ENCODE results near the gene HCAR2.

HCAR2 gene

GRCh38 chr12:122726080-122726558 is 23.0 kb upstream of the HCAR2 start:
- no peaks in the 10 kb centered on the region for H3K79me2 ChIP-seq (ENCODE audit: insufficient read depth, low read length)
- H3K4me1 ChIP-seq (ENCODE audit: insufficient read depth, low read length, poor library complexity, severe bottlenecking) = peaks cover 10% of the 10 kb centered on the region
- no peak overlapping the region for H2AFZ ChIP-seq (ENCODE audit: low read length)
- H3F3A ChIP-seq (ENCODE audit: low read depth) = no peaks in the 10 kb centered on the region
- no peak for TF ChIP-seq CTCF (conservative IDR thresholded peaks at IDR 0.05; ENCODE audit: low read length)
- TF ChIP-seq EZH2phosphoT487 (IDR thresholded peaks at IDR 0.05; ENCODE audit: borderline replicate concordance) = no peak
- H4K20me1 ChIP-seq (ENCODE audit: insufficient read depth, low read length, poor library complexity, severe bottlenecking) = no peaks in the 10 kb centered on the region
- no peaks in the 10 kb centered on the region for H3K9me2 ChIP-seq (replicated peaks; ENCODE audit: low read depth, low read length)
- H3K9me3 ChIP-seq (ENCODE audit: insufficient read depth, low read depth, low read length) = no peaks in the 10 kb centered on the region
- H3K27me3 ChIP-seq (ENCODE audit: insufficient read depth, low read length, poor library complexity, severe bottlenecking) = no peaks in the 10 kb centered on the region
- no peak overlapping the region for H3K4me3 ChIP-seq (ENCODE audit: low read length, poor library complexity, severe bottlenecking)
- no peaks in the 10 kb centered on the region for H3K36me3 ChIP-seq (ENCODE audit: insufficient read depth, low read length)
- no peak overlapping the region for H3K4me2 ChIP-seq (ENCODE audit: low read depth, low read length, poor library complexity, severe bottlenecking)
- no peak overlapping the region for H3K9ac ChIP-seq (ENCODE audit: low read depth, low read length, poor library complexity, severe bottlenecking)

- Histone ChIP-seq H3K9ac (ENCODE audit: low read depth, low read length, poor library complexity, severe bottlenecking) (no peak overlapping the region), H3K79me2 (ENCODE audit: insufficient read depth, low read length) (no peaks in the 10 kb centered on the region), H3K9me3 (ENCODE audit: insufficient read depth, low read depth, low read length) (no peaks in the 10 kb centered on the region), H3K9me2 (replicated peaks; ENCODE audit: low read depth, low read length) (no peaks in the 10 kb centered on the region), H4K20me1 (ENCODE audit: insufficient read depth, low read length, poor library complexity, severe bottlenecking) (no peaks in the 10 kb centered on the region), H3K4me2 (ENCODE audit: low read depth, low read length, poor library complexity, severe bottlenecking) (no peak overlapping the region), H2AFZ (ENCODE audit: low read length) (no peak overlapping the region), H3F3A (ENCODE audit: low read depth) (no peaks in the 10 kb centered on the region), H3K4me3 (ENCODE audit: low read length, poor library complexity, severe bottlenecking) (no peak overlapping the region), H3K27me3 (ENCODE audit: insufficient read depth, low read length, poor library complexity, severe bottlenecking) (no peaks in the 10 kb centered on the region), H3K4me1 (ENCODE audit: insufficient read depth, low read length, poor library complexity, severe bottlenecking) (peaks cover 10% of the 10 kb centered on the region), H3K36me3 (ENCODE audit: insufficient read depth, low read length) (no peaks in the 10 kb centered on the region)
- TF ChIP-seq CTCF (conservative IDR thresholded peaks at IDR 0.05; ENCODE audit: low read length) (no peak), EZH2phosphoT487 (IDR thresholded peaks at IDR 0.05; ENCODE audit: borderline replicate concordance) (no peak)
Observed at GRCh38 chr12:122725452-122726079, 22.4 kb upstream of the HCAR2 start.

GRCh38 chr12:122724641-122725243 is 21.6 kb upstream of the HCAR2 start:
- no peaks in the 10 kb centered on the region for H3K9me2 ChIP-seq (replicated peaks; ENCODE audit: low read depth, low read length)
- H3K36me3 ChIP-seq (ENCODE audit: insufficient read depth, low read length) = no peaks in the 10 kb centered on the region
- peaks cover 10% of the 10 kb centered on the region for H3K4me1 ChIP-seq (ENCODE audit: insufficient read depth, low read length, poor library complexity, severe bottlenecking)
- TF ChIP-seq EZH2phosphoT487 (IDR thresholded peaks at IDR 0.05; ENCODE audit: borderline replicate concordance) (no peak), CTCF (conservative IDR thresholded peaks at IDR 0.05; ENCODE audit: low read length) (no peak)
- no peak overlapping the region for H3K4me3 ChIP-seq (ENCODE audit: low read length, poor library complexity, severe bottlenecking)
- no peaks in the 10 kb centered on the region for H3K79me2 ChIP-seq (ENCODE audit: insufficient read depth, low read length)
- H3F3A ChIP-seq (ENCODE audit: low read depth) = no peaks in the 10 kb centered on the region
- no peak overlapping the region for H3K4me2 ChIP-seq (ENCODE audit: low read depth, low read length, poor library complexity, severe bottlenecking)
- no peaks in the 10 kb centered on the region for H3K9me3 ChIP-seq (ENCODE audit: insufficient read depth, low read depth, low read length)
- H2AFZ ChIP-seq (ENCODE audit: low read length) = no peak overlapping the region
- H3K9ac ChIP-seq (ENCODE audit: low read depth, low read length, poor library complexity, severe bottlenecking) = no peak overlapping the region
- no peaks in the 10 kb centered on the region for H3K27me3 ChIP-seq (ENCODE audit: insufficient read depth, low read length, poor library complexity, severe bottlenecking)
- H4K20me1 ChIP-seq (ENCODE audit: insufficient read depth, low read length, poor library complexity, severe bottlenecking) = no peaks in the 10 kb centered on the region

Measured in Loucy (cell line).